ENCODE measurements around the gene AGL.

GRCh38 chr1:99964806-99965205 lies 114.6 kb downstream of the AGL start:
- TF ChIP-seq CTCF (IDR thresholded peaks at IDR 0.05) (no peak), POLR2A (IDR thresholded peaks at IDR 0.05) (no peak)
